Stromal cell of bone marrow (primary cell): ENCODE measurements around the gene RAB3B.
A peak's percentile ranks its signal among the peaks of the same experiment; 100 is the strongest.
"Not testable (repeated sequence)": the region's sequence is repeated elsewhere in the genome, so short reads cannot be mapped to it uniquely, and the experiment has no call there.

ENCODE experiments used
- DNase-seq: peaks from one replicate; pipeline ENCODE4 v3.0.0-alpha.2; 2012; ENCODE audit warnings: low read depth

RAB3B gene

GRCh38 chr1:51989582-51990477 lies 670 bp downstream of the RAB3B start:
- no peak for DNase-seq

- DNase-seq, result no peak
These were observed 2.2 kb downstream of the RAB3B start for GRCh38 chr1:51988254-51988653.

- DNase-seq, result no peak
These were observed 3.8 kb downstream of the RAB3B start for GRCh38 chr1:51986718-51987117.

- DNase-seq, result no peak
These were observed 8.3 kb downstream of the RAB3B start for GRCh38 chr1:51982161-51982560.

- DNase-seq, result no peak
These were observed 8.9 kb downstream of the RAB3B start for GRCh38 chr1:51981555-51981954.

- DNase-seq, result no peak
These were observed 12.4 kb downstream of the RAB3B start for GRCh38 chr1:51978099-51978498.

- no peak for DNase-seq
These were observed 13.5 kb downstream of the RAB3B start for GRCh38 chr1:51976846-51977602.

- no peak for DNase-seq
These were observed 16.7 kb downstream of the RAB3B start for GRCh38 chr1:51973587-51974474.

GRCh38 chr1:51969038-51969705 lies 21.3 kb downstream of the RAB3B start:
- DNase-seq, result peak; percentile 96

GRCh38 chr1:51968632-51969031 lies 21.9 kb downstream of the RAB3B start:
- DNase-seq, result no peak

- not testable (repeated sequence) for DNase-seq
These were observed 23.2 kb downstream of the RAB3B start for GRCh38 chr1:51967213-51967791.

GRCh38 chr1:51966559-51966958 lies 23.9 kb downstream of the RAB3B start:
- DNase-seq, result no peak

- no peak for DNase-seq
These were observed 26.2 kb downstream of the RAB3B start for GRCh38 chr1:51964309-51964696.

- DNase-seq, result no peak
These were observed 26.8 kb downstream of the RAB3B start for GRCh38 chr1:51963592-51964308.

- no peak for DNase-seq
These were observed 27.8 kb downstream of the RAB3B start for GRCh38 chr1:51962486-51963356.

- no peak for DNase-seq
These were observed 28.5 kb downstream of the RAB3B start for GRCh38 chr1:51961954-51962353.

- DNase-seq, result no peak
These were observed 29.3 kb downstream of the RAB3B start for GRCh38 chr1:51961231-51961630.

- no peak for DNase-seq
These were observed 30.2 kb downstream of the RAB3B start for GRCh38 chr1:51960262-51960661.

GRCh38 chr1:51958824-51959223 lies 31.7 kb downstream of the RAB3B start:
- DNase-seq, result no peak

GRCh38 chr1:51957618-51958017 lies 32.9 kb downstream of the RAB3B start:
- DNase-seq, result no peak
